ENCODE measurements around the gene AK5.

- TF ChIP-seq CTCF (IDR thresholded peaks at IDR 0.05; ENCODE audit: low read length) (no peak), EZH2 (optimal IDR thresholded peaks at IDR 0.05; ENCODE audit: low read depth, low read length) (no peak)
Observed at GRCh38 chr1:77544845-77545244, 263.0 kb downstream of the AK5 start.

All from MM.1S (cell line).